Measurements from ENCODE around the gene GRIK4. TPM values are rescaled to one million over a fixed set of nuclear protein-coding genes. Genes with fewer than 3 reads are reported as not detected.

The GRIK4 gene
- total RNA-seq, 2 experiments from 2014 or later, result not detected

DNA sequence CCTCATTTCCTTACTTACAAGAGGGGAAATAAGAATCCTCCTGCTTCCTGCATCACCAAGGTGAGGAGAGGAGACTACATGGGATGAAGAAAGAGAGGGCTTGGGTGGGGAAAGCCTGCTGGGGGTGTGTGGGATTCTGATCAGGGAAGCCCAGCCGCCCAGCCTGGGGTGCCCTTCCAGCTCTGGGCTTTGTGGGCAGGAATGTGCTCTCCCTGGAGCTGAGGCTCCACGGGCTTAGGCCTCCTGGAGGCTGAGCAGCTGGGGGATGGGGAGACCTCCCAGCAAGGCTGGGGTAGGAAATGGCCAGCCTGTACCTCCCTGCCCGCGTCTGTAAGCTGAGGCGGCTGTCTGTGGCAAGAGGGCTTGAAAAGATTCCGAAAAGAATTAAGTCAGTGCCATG lies 206.1 kb downstream of the GRIK4 start:
- DNase-seq, result no peak
- no peak for ATAC-seq (ENCODE audit: low read depth)
- H3K27ac Mint-ChIP-seq, result no peak overlapping the region
- H3K9me3 Mint-ChIP-seq, result no peaks in the 10 kb centered on the region
- no peaks in the 10 kb centered on the region for H3K4me1 Mint-ChIP-seq
- H3K27me3 Mint-ChIP-seq, result peaks cover 15% of the 10 kb centered on the region
- POLR2A ChIA-PET, result no interaction called here
- H3K4me3 Mint-ChIP-seq, result no peak overlapping the region
- H3K36me3 Mint-ChIP-seq, result no peaks in the 10 kb centered on the region

DNA sequence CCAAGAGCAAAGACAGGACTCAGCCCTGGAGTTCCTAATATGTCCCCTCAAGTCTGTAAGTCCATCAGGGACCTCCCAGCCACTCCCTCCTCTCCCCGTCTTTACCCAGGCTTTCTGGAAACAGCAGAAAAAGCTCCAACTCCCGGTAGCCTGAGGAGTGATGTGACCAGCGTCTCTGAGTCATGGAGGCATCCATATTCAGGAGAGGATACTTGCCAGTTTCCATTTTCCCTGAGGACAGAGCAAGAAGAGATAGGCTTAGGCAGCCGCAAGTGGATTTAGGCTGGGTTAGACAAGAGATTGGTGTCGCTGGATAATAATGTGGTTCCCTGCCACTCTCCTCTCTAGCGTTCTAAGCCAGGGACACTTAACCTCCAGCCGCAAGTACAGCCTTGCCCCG lies 206.6 kb downstream of the GRIK4 start:
- H3K27me3 Mint-ChIP-seq, result peaks cover 14% of the 10 kb centered on the region

DNA sequence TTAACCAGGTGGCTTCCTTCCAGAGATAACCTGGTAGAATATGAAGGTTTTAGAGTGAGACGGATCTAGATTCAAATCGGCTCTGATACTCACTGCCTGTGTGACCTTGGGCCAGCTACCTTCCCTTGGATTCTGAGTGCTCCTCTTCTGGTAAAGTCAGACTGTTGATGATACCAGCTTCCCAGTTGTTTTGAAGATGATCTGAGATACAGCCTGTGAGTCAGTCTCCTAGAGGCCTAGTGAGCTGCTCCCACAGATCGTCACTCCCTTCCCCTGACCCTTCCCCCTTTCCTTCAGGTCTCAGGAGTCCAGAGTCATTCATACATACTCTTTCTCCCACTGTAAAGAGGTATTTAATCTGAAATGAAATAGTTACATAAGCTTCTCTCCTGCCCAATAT lies 207.8 kb downstream of the GRIK4 start:
- ATAC-seq (ENCODE audit: low read depth) (no peak), DNase-seq (no peak)
- Mint-ChIP-seq H3K9me3 (no peaks in the 10 kb centered on the region), H3K27me3 (peaks cover 13% of the 10 kb centered on the region), H3K27ac (no peak overlapping the region), H3K4me3 (no peak overlapping the region), H3K36me3 (no peaks in the 10 kb centered on the region), H3K4me1 (no peaks in the 10 kb centered on the region)
- POLR2A ChIA-PET, result no interaction called here

More for the DNA sequence above, 206.6 kb downstream of the GRIK4 start:
- POLR2A ChIA-PET, result no interaction called here
- ATAC-seq (ENCODE audit: low read depth) (no peak), DNase-seq (no peak)
- Mint-ChIP-seq H3K27ac (no peak overlapping the region), H3K9me3 (no peaks in the 10 kb centered on the region), H3K36me3 (no peaks in the 10 kb centered on the region), H3K4me3 (no peak overlapping the region), H3K4me1 (no peaks in the 10 kb centered on the region)

DNA sequence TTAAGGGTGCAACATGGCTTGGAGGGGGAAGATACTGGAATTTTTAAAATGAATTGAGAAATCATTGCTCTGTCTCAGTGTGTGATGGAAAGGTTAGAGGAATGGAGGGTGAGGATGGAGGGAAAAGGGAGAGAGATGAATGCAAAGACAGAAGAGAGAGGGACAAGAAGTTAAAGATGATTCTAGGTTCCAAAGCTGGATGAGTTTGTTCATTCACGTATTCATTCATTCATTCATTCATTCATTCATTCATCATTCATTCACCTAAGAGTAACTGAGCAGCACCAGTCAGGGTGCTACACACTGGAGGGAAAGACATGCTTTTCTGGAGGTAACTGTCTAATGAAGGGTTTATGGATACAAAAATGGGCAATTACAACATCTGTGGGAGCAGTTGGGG lies 209.2 kb downstream of the GRIK4 start:
- ATAC-seq (ENCODE audit: low read depth) (no peak), DNase-seq (no peak)
- H3K27ac Mint-ChIP-seq, result no peak overlapping the region
- H3K4me3 Mint-ChIP-seq, result no peak overlapping the region
- POLR2A ChIA-PET, result no interaction called here
- H3K27me3 Mint-ChIP-seq, result peaks cover 9% of the 10 kb centered on the region
- no peaks in the 10 kb centered on the region for H3K4me1 Mint-ChIP-seq
- peaks cover 1% of the 10 kb centered on the region for H3K9me3 Mint-ChIP-seq
- H3K36me3 Mint-ChIP-seq, result no peaks in the 10 kb centered on the region

GRCh38 chr11:120722524-120722923 lies 211.0 kb downstream of the GRIK4 start:
- Mint-ChIP-seq H3K4me3 (no peak overlapping the region), H3K27ac (no peak overlapping the region), H3K9me3 (peaks cover 1% of the 10 kb centered on the region), H3K4me1 (no peaks in the 10 kb centered on the region), H3K27me3 (peaks cover 9% of the 10 kb centered on the region), H3K36me3 (no peaks in the 10 kb centered on the region)
- ATAC-seq (ENCODE audit: low read depth) (no peak), DNase-seq (no peak)
- POLR2A ChIA-PET, result no interaction called here

DNA sequence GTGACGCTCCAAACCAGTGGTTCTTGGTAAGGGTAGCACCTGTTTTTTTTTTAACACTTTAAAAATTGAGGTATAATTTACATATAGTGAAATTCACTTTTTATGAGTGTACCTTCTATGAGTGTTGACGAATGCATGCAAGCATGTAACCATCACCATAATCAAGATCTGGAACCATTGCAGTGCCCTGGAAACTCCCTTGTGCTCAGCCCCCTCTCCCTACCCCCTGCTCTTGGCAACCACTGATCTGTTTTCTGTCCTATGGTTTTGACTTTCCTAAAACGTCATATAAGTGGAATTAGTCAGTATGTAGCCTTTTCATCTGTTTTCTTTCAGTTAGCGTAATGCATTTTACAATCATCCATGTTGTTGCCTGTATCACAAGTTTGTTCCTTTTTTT lies 212.2 kb downstream of the GRIK4 start:
- no peaks in the 10 kb centered on the region for H3K36me3 Mint-ChIP-seq
- POLR2A ChIA-PET, result no interaction called here
- H3K27ac Mint-ChIP-seq, result no peak overlapping the region
- ATAC-seq (ENCODE audit: low read depth) (no peak), DNase-seq (no peak)
- no peak overlapping the region for H3K4me3 Mint-ChIP-seq
- H3K4me1 Mint-ChIP-seq, result no peaks in the 10 kb centered on the region
- H3K27me3 Mint-ChIP-seq, result peaks cover 9% of the 10 kb centered on the region
- peaks cover 2% of the 10 kb centered on the region for H3K9me3 Mint-ChIP-seq

DNA sequence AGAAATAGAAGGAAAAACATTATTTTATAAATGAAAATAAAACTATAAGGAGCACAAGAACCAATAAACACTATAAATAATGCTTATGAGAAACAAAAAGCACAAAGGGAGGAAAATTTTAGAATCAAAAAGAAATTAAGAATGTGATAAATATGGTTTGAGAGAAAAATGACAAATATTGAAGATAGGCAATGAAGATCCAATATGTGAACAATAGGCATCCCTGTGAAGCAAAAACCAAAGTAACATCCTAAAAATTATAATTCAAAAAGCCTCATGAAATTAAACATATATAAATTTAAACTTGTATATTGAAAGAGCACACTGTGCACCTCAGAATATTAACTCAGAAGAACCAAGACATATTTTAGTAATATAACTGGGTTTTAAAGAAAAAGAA lies 216.2 kb downstream of the GRIK4 start:
- Mint-ChIP-seq H3K27me3 (peaks cover 10% of the 10 kb centered on the region), H3K4me3 (no peak overlapping the region), H3K9me3 (peaks cover 5% of the 10 kb centered on the region), H3K4me1 (no peaks in the 10 kb centered on the region), H3K36me3 (no peaks in the 10 kb centered on the region), H3K27ac (no peak overlapping the region)
- POLR2A ChIA-PET, result no interaction called here
- no peak for ATAC-seq (ENCODE audit: low read depth)
- DNase-seq, result no peak

- DNase-seq (no peak), ATAC-seq (ENCODE audit: low read depth) (no peak)
- Mint-ChIP-seq H3K27me3 (peaks cover 21% of the 10 kb centered on the region), H3K9me3 (no peaks in the 10 kb centered on the region), H3K27ac (no peak overlapping the region), H3K4me1 (no peaks in the 10 kb centered on the region), H3K36me3 (no peaks in the 10 kb centered on the region), H3K4me3 (no peak overlapping the region)
- POLR2A ChIA-PET, result no interaction called here
Observed at GRCh38 chr11:120735035-120735434, 223.5 kb downstream of the GRIK4 start.

DNA sequence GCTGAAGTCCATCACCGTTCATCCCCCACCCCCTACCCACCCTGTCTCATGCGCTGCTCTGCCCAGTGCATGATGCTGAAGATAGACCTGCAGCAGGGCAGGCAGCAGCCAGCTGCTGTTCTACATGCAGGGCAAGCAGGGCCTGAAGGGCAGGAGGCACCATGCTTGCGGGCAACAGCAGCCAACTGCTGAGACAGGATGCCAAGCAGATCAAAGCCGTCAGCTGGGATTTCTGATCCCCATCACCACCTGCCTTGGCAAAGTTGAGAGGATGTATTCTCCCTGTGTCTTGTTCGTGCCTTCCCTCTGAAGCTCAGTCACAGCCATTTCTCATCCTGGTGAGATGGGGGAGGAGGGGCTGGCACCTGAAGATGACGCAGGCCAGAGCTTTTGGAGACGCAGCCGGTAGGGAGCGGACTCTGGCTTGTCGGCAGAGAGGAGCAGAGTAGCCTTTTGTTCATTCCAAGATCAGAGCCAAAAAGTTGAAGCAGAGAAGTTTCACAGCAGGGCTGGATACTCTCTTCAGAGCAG lies 227.0 kb downstream of the GRIK4 start:
- H3K36me3 Mint-ChIP-seq, result no peaks in the 10 kb centered on the region
- DNase-seq, result no peak
- peaks cover 8% of the 10 kb centered on the region for H3K27me3 Mint-ChIP-seq
- POLR2A ChIA-PET, result no interaction called here
- H3K4me3 Mint-ChIP-seq, result no peak overlapping the region
- H3K4me1 Mint-ChIP-seq, result no peaks in the 10 kb centered on the region
- no peak for ATAC-seq (ENCODE audit: low read depth)
- H3K9me3 Mint-ChIP-seq, result no peaks in the 10 kb centered on the region
- no peak overlapping the region for H3K27ac Mint-ChIP-seq

- POLR2A ChIA-PET, result no interaction called here
- Mint-ChIP-seq H3K4me1 (no peaks in the 10 kb centered on the region), H3K36me3 (no peaks in the 10 kb centered on the region), H3K9me3 (no peaks in the 10 kb centered on the region), H3K27ac (no peak overlapping the region), H3K27me3 (peaks cover 3% of the 10 kb centered on the region), H3K4me3 (no peak overlapping the region)
- no peak for ATAC-seq (ENCODE audit: low read depth)
- DNase-seq, result no peak
Observed at GRCh38 chr11:120739780-120740179, 228.2 kb downstream of the GRIK4 start.

DNA sequence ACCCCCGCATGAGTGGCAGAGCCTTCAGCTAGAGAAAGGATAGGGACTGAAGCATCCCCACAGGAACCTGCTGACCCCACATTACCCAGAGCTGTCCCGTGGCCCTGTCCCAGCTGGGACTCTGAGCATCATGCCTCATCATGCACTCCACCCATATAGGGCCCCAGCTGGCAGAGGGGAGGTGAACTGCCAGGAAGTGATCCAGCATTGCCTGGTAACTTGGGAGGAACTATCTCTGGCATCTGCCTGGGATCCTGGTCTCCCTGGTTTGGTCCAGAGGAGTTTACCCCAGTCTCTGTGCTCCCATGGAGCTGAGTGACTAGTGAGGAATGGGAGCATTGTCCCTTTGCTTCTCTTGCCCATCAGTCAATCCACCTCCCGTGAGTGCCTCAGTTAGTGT lies 228.8 kb downstream of the GRIK4 start:
- DNase-seq (no peak), ATAC-seq (ENCODE audit: low read depth) (no peak)
- H3K9me3 Mint-ChIP-seq, result no peaks in the 10 kb centered on the region
- POLR2A ChIA-PET, result no interaction called here
- H3K4me3 Mint-ChIP-seq, result no peak overlapping the region
- peaks cover 5% of the 10 kb centered on the region for H3K27me3 Mint-ChIP-seq
- no peaks in the 10 kb centered on the region for H3K36me3 Mint-ChIP-seq
- H3K4me1 Mint-ChIP-seq, result no peaks in the 10 kb centered on the region
- H3K27ac Mint-ChIP-seq, result no peak overlapping the region

- no peak overlapping the region for H3K27ac Mint-ChIP-seq
- no peaks in the 10 kb centered on the region for H3K36me3 Mint-ChIP-seq
- H3K4me1 Mint-ChIP-seq, result no peaks in the 10 kb centered on the region
- no peaks in the 10 kb centered on the region for H3K9me3 Mint-ChIP-seq
- ATAC-seq (ENCODE audit: low read depth) (no peak), DNase-seq (no peak)
- H3K4me3 Mint-ChIP-seq, result no peak overlapping the region
- H3K27me3 Mint-ChIP-seq, result peaks cover 2% of the 10 kb centered on the region
- POLR2A ChIA-PET, result no interaction called here
Observed at GRCh38 chr11:120744016-120744994, 232.8 kb downstream of the GRIK4 start.

- Mint-ChIP-seq H3K4me1 (no peaks in the 10 kb centered on the region), H3K27ac (no peak overlapping the region), H3K9me3 (no peaks in the 10 kb centered on the region), H3K27me3 (peaks cover 2% of the 10 kb centered on the region), H3K4me3 (no peak overlapping the region), H3K36me3 (no peaks in the 10 kb centered on the region)
- no peak for DNase-seq
- POLR2A ChIA-PET, result no interaction called here
- ATAC-seq (ENCODE audit: low read depth), result no peak
Observed at GRCh38 chr11:120746376-120746775, 234.8 kb downstream of the GRIK4 start.

GRCh38 chr11:120746836-120747609 lies 235.5 kb downstream of the GRIK4 start:
- H3K27ac Mint-ChIP-seq, result no peak overlapping the region
- no peaks in the 10 kb centered on the region for H3K36me3 Mint-ChIP-seq
- DNase-seq (no peak), ATAC-seq (ENCODE audit: low read depth) (no peak)
- POLR2A ChIA-PET, result no interaction called here
- H3K4me3 Mint-ChIP-seq, result no peak overlapping the region
- H3K9me3 Mint-ChIP-seq, result no peaks in the 10 kb centered on the region
- H3K27me3 Mint-ChIP-seq, result peaks cover 2% of the 10 kb centered on the region
- H3K4me1 Mint-ChIP-seq, result no peaks in the 10 kb centered on the region

Measured in activated naive CD8-positive, alpha-beta T cell treated with anti-CD3 and anti-CD28 coated beads, Interleukin-2, amount 10 ng/mL, durations not matched to agents 7 days and 5 days (primary cell).